HG02981 (cell line): ENCODE results near the gene SORL1.

Experiments
- ATAC-seq: cut with Tn5 transposase; IDR thresholded peaks from one replicate; pipeline ENCODE4 v1.9.1; 2021; ENCODE audit warnings: mild to moderate bottlenecking, moderate library complexity; ENCODE audit not compliant: unreplicated experiment

Gene SORL1

DNA sequence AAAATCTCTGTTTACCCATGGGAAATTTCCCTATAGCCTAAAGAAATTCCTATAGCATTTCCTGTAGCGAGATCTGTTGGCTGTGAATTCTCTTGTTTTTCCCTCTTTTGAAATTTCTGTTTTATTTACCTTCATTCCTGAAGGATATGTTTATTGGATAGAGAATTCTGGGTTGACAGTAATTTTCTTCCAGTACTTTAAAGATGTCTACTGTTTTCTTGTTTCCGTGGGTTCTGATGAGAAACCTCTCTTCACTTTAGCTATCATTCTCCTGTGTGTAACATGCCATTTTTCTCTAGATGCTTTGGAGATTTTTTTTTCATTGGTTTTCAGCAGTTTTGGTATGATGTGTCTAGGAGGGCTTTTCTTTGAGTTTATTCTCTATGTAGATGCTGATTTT lies 78.1 kb downstream of the SORL1 start:
- ATAC-seq, result no peak

DNA sequence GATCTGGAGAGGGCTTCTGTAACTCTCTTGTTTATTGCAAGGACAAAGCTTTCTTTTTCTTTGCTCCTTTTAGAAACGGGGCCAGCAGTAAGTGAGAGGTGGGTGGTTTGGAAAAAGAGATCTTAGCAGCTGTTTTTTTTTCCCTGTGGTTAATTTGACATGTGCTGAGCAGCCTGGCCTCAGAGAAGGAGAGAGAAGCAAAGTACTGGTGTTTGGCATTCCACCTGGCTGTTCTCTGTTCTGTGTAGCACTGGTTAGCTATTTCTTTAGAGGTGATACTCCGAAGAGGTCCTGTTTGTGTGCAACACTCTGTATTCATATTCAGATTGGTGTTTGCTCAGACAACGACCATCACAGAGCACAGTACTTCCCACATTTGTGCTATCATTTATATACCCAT lies 81.5 kb downstream of the SORL1 start:
- no peak for ATAC-seq

DNA sequence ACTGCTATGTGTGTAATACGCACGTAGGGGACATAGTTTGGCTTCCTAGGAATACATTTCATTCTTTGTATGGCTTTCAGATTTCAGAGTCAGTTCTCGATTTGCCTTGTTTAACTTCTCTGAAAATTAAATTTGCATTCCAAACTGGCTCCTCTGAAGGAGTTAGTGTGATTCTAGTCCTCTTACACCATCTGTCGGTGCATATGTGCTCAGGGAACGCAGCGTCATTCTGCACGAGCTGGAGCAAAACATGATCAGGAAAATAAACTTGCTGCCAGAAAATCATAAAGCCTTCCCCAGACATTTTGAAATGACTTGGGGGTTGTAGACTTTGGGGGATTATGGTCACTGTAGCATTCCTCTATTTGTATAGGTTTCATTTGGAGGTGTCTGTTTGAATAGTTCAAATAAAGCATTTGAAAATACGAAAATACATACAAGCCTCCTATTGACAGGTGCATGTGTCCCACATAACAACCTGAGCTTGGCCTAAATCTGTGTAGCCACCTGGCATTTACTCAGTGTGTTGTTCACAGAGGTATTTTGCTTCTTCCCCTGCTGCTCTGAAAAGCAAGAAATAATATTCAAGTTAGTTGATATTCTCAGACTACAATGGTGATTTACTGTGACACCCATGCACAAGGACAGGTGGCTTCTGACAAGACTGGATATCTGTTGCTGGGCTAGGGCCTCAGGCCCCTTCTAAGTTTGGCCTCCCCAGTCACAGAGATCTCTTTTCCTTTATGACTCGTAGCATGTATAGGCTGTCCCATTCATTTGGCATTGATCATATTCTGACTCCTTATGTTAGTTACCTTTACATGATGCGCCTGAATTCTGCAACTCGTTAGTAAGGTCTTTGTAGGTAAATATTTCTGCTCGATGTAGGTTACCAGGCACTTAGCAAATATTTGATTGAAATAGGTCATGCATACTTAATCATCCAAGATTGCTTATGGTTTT lies 82.3 kb downstream of the SORL1 start:
- ATAC-seq, result no peak

DNA sequence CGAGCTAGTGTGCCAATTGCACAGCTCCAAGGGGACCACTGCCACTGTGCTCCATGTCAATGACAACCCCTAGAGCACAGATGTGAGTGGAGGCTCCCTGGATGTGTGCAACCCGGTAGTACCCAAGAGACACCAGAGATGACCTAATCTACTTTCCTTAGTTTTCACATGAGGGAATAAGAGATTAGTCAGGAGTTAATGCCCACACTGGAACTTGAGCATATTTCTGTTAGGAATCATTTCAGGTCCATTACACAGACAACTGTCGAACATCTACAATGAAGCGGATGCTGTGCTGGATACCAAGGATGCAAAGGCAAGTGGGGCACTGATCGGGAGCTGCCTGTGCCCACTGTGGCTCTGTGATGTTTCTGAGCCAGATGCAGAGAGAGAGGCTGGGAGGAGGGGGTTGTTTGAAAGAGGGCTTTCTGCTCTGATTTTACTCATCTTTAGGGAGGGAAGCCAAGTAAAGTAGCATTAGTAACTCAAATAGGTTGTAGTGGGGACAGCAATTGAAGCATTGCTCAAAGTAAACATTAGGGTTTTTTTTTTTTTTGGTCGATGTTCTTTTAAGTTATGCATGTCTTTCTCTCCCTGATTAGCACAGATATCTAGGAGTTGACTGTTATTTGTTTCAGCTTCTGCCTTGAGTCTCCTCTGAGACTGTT lies 83.1 kb downstream of the SORL1 start:
- ATAC-seq, result no peak

DNA sequence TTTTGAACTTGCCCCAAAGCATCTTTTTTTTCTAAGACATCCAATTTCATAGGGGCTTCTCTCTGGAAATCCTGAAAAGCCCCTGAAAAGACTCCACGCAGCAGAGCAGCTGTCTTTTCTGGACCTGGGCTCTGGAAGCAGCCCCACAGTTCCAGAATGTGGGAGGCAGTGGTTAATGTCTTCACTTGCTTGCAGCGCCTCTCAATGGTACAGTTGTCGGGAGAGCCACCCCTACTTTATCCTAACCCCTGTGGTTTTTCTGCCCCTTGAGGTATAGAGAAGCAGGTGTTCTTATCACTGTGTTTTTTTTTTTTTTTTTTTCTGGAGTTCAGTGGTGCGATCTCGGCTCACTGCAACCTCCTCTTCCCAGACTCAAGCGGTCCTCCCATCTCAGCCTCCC lies 84.0 kb downstream of the SORL1 start:
- no peak for ATAC-seq

DNA sequence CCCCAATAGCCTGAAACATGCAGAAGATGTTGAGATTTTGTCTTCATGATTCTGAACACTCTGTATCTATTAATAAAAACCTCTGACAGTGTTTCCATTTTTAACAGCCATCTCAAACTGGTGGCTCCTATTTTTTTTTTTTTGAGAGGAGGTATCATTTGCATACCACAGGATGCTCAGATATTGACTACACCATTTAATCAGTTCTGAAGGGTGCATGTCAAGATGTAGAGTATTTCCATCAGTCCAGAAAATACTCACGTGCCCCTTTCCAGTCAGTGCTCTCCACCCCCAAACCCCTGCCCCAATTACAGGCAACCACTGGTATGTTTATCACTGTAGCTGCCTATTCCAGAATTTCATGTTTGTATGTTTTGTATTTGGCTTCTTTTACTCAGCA lies 85.9 kb downstream of the SORL1 start:
- peak; percentile 77 for ATAC-seq

DNA sequence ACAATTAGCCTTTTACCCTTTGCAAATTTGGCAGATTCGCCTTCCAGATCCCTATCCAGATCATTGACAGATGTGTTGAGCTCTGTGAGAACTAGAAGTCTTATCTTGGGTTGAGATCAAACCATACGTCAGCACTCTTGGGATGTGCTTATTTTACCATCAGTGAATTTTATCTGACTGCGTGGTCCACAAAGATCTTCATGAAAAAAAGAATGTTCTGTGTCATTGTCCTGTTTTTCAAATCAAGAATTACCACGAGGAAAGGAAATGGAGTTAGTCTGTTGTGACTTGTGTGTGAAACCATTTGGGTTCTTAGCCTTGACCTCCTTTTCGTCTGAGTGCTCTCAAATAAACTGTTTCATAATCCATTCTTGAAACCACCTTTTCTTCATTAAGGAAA lies 86.9 kb downstream of the SORL1 start:
- ATAC-seq, result no peak

DNA sequence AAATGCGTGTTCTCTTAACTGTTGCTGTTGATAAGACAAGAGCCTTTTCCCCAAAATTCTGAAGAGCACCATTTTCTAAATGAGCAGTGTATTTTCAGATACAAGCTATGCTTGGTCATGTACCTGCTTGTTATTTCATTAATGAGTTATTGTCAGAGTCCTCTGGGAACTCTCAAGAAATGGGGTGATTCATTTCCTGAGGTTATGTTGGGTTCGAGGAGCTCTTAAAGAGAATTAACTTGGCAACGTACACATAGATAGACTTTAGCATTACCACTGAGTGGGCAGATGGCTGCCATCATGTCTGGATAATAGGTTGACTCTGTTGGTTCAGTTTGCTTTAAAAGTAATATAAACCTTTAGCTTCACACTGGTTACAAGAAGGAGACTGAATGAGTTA lies 88.5 kb downstream of the SORL1 start:
- ATAC-seq, result no peak

DNA sequence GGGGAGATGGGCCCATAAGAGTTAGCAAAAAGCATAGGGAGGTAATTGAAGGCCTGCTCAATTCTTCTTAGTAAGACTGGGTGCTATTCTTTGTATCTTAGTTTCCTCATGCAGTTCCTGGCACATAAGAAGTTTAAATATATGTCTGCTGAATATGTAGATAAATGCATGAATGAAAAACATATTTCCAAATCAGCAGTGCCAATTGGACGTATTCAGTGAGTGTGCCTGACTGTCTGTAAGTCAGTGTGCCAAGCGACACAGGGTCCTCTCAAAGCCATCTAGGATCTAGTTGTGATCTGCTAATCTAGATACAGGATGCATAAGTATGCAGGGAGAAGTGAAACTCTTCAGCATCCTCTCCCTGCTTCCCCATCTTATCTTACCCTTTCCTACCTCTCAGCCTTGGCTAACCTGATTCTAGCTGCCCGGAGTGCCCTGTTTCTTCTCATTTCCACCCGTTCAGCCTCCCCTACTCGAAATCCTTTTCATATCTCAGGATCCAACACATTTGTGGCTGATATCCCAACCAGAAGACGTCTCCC lies 91.8 kb downstream of the SORL1 start:
- no peak for ATAC-seq

DNA sequence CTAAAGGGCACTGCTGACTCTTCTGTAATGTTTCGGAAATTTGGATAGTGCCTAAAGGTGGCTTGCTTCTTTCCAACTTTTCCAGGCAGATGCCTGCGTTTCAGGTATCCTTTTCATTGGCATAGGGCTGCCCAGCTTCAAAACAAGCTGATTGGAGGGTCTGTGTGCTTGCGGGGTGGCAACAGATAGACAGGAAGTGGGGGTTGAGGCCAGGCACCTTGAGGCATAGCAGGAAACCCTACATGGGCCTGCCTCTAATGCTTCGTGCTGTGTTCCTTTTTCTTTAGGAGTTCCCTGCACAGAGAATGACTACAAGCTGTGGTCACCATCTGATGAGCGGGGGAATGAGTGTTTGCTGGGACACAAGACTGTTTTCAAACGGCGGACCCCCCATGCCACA lies 92.8 kb downstream of the SORL1 start:
- ATAC-seq, result no peak

DNA sequence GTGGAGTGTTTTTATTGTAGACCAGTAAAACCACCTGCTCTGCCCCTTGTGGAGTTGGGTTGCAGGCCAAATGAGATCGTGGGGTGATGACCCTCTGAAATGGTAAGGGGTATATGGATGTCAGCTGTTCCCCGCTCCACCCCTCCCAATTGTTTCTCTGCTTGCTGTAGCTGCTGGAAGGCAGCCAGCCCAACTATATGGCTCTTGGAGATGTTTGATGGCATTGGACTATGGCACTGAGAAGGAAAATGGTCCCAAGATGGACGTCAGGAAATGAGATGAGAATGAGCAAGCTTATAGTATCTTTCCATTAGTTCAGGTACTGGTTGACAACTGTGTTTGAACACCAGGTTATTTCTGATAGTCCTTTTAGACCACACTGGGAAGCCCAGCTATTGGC lies 95.5 kb downstream of the SORL1 start:
- no peak for ATAC-seq

DNA sequence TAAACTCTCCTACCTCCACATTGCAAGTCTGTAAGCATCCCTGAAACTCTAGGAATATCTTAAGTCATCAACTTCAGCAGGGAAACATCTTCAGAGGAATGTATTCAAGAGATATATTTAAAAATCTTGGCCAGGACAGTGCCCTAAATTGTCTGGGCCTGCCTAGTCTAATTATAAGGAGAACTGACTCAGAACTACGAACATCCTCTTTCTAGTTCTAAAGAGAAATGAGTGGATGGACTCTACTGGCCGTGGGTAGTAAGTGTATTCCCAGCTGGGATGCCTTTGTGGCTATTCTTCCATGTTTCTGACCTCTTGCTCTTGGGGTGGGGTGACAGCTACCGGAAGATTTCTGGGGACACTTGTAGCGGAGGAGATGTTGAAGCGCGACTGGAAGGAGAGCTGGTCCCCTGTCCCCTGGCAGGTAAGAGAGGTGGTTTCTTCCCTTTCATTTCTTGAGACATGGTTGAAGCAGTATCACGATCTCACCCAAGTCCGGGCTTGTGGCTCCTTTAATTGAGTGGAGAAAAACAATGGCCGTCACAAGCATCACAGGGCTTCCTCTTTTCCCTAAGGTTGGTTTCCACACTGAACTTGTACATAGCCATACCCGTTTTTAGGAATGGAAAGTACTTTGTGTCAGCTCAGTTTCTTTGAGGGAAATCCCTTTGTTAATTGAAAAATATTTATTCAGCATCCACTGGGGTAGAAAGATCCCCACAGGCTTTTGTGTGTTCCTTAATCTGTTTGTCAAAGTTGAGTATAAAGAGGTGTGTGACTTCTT lies 98.3 kb downstream of the SORL1 start:
- no peak for ATAC-seq

DNA sequence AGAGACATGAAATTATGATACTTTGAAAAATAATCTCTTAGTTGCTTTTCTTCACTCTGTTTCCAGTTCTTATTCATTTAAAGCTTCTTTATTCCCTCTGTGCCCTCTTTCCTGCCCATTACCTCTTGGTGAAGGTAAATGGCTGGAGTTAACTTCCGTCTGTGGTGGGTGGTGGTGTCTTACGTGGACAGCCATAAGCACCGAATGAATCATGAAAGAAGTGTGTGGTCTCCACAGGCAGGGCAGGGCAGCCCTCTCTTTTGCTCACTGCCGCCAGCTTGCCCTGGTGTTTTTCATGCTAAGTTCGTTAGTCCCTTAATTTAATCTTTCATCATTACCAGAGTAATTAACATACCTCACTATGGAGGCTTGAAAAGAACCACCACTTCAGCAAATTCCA lies 99.3 kb downstream of the SORL1 start:
- no peak for ATAC-seq

DNA sequence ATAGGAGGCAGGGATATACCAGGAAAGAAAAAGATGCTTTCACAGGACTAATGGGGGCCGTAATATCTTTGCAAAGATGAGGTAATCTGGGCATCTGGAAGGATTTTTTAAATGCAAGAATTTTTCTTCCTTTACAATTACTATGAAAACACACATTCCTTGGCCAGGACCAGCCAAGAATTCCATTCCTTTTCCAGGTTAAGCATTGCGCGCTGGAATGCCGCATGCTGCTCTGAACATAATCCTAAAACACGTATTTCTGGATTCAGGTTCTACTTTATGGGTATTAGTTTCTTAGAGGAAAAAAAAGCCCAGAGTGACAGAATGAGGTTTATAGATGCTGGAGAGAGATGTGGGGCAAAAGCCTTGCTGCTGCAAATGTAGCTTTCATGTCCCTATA lies 100.0 kb downstream of the SORL1 start:
- ATAC-seq, result no peak

DNA sequence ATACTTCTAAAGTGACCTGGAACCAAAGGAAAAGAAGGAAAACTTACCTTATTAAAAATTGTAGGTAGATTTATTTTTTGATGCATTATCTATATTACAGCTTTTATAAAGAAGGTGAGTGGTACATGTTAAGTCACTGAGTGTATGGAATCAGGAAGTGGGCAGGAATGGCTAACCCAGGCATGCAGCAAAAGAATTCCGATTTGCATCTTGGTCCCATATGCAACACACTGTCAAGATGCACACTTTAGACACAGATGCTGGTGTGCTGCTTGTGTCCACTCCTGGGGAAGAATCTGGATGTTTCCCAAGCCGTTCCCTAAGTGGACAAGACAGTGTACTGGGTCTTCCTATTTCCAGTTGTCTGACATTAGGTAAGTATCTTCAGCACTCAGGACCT lies 100.5 kb downstream of the SORL1 start:
- no peak for ATAC-seq

DNA sequence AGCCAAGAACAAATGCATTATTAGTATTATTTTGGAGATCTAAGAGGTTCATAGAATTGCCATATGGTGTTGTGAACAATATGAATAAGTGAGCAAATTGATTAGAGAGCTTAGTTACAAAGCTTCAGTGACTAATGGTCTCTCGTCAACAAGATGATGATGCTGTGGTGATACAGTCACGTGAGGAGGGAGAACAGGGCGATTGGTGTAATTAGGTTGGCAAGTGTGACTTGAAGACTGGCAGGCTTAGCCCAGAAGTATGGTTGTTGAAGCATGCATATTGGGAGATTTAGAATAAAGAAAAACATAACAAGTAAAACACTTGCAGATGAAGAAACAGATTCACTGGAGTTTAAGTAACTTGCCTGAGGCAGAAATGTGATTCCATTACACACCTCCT lies 101.3 kb downstream of the SORL1 start:
- ATAC-seq, result no peak

DNA sequence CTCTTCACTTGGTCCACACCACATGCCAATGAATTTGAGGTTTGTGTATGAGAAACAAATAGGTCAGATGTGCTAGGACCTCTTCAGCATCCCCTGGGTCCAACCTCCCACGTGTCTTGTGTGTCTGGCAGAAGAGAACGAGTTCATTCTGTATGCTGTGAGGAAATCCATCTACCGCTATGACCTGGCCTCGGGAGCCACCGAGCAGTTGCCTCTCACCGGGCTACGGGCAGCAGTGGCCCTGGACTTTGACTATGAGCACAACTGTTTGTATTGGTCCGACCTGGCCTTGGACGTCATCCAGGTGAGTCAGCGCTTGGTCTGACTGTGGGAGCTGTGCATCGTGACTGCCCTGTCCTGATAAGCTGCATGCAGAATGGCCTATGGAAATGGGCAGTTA lies 101.7 kb downstream of the SORL1 start:
- no peak for ATAC-seq

DNA sequence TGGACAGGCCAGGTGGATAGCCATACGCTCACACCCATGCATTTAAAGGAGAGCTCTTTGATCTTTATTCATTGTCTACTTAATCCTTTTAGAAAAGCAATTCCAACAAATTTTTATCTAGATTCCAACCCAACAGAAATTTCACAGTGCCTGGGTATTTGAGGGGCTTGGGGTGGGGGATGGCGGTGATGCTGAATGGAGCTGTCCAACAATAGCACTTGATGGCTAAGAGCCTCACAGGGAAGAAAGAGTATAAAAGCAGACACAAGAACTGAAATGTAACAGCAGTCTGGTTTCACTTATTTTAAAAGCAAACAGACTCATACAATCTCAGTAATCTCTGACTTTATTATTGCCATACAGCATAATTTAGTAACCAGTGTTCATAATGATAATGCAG lies 102.4 kb downstream of the SORL1 start:
- ATAC-seq, result no peak

DNA sequence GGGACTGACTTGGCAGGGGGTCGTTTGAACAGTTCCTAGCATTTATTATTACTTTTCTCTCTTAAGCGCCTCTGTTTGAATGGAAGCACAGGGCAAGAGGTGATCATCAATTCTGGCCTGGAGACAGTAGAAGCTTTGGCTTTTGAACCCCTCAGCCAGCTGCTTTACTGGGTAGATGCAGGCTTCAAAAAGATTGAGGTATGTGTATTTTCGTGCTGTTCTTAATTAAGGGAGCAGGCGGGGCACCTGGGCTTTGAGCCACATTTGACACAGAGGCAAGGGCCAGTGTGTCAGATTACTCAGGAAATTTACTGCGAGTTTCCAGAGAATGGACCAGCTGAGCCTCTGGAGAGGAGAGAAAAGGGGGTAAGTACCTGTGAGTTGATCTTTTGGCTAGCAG lies 103.0 kb downstream of the SORL1 start:
- no peak for ATAC-seq

DNA sequence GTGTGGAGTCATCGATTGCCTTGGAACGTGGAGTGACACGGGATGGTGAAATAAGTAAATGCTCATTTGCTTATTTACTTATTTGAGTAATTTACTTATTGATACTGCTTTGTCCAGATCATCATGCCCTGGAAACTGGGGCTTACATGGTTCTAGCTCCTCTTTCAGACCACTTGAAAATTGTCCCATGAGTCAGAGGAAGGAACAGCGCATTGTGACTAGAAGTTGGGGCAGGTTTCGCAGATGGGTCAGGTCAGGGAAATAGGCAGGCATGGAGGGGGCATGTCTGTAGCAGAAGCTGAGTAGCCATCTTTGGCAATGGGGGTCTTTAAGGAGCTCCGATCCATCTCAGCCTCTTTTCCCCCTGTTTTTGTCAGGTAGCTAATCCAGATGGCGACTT lies 104.8 kb downstream of the SORL1 start:
- ATAC-seq, result no peak

DNA sequence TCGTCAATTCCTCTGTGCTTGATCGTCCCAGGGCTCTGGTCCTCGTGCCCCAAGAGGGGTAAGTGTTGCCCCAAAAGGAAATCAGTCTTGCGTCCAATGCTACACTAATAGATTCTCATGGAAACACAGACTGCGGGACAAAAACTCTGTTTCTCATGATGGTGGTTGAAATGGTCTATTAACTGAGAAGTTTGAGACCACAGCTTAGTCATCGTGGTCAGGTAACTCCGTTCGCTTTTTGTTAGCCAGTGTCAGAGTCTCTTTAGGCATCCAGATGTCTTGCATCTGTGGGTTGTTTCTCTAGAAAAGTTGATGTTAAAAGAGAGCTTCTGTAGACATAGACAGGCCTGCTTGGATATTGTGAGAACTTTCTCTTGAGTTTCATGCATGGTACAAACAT lies 105.2 kb downstream of the SORL1 start:
- ATAC-seq, result peak; percentile 91
